B cell (primary cell): ENCODE results near the gene PLA2G4C. TPM values are rescaled to one million over a fixed set of nuclear protein-coding genes. Genes with fewer than 3 reads are reported as not detected.

Experiments
- ATAC-seq: fragments of 200-7000 bp; cut with Tn5 transposase; one replicate; pipeline ENCODE4 v1.10.0; 2021; ENCODE audit warnings: low read depth, mild to moderate bottlenecking, moderate number of reproducible peaks, moderate library complexity
- CTCF ChIA-PET: fragments of 350-600 bp; sonication (Branson Sonifier 250); formaldehyde crosslinking; loops from one replicate; lab custom pipeline; 2021; ENCODE audit warnings: antibody characterized with exemption, inconsistent platforms; lab: Charles Lee
- POLR2A ChIA-PET: fragments of 350-600 bp; sonication (Branson Sonifier 250); formaldehyde crosslinking; loops from one replicate; lab custom pipeline; 2021; ENCODE audit warnings: antibody characterized with exemption; lab: Charles Lee
- DNase-seq: peaks from one replicate; pipeline ENCODE4 v3.0.0; 2013
- H2AFZ ChIP-seq: 2 replicates; pipeline ENCODE4 v1.6.1; 2012; ENCODE audit warnings: mild to moderate bottlenecking, low read depth, low read length; ENCODE audit not compliant: insufficient read depth, poor library complexity, severe bottlenecking
- H3K27ac ChIP-seq, 2 donors: 1 replicate in 1 of 2; 2 replicates in 1 of 2; pipeline ENCODE4 v1.5.1; 2012 to 2013; ENCODE audit warnings: low read length in 2 of 2, mild to moderate bottlenecking in 2 of 2, moderate library complexity in 1 of 2
- H3K27me3 ChIP-seq, 4 experiments: fragments of 200-600 bp in 1 of 4; sonication (generic) in 1 of 4; replicated peaks in 1 of 4; 1 replicate in 2 of 4; 2 replicates in 2 of 4; pipeline versions ENCODE4 v1.6.1 to v1.7.0; 2013 to 2016; ENCODE audit warnings: low read length in 3 of 4, mild to moderate bottlenecking in 2 of 4, mixed read lengths in 1 of 4, moderate library complexity in 1 of 4; ENCODE audit not compliant: insufficient read depth in 4 of 4, control insufficient read depth in 3 of 4; ENCODE audit errors: control extremely low read depth in 1 of 4
- H3K36me3 ChIP-seq, 2 experiments: replicated peaks in 1 of 2; 1 replicate in 1 of 2; 2 replicates in 1 of 2; pipeline versions ENCODE4 v1.6.1 to v1.7.1; 2013; ENCODE audit warnings: low read length in 1 of 2; ENCODE audit not compliant: insufficient read depth in 2 of 2, control insufficient read depth in 1 of 2; ENCODE audit errors: control extremely low read depth in 1 of 2, extremely low read depth in 1 of 2
- H3K4me1 ChIP-seq, 2 donors: fragments of 200-600 bp in 1 of 2; sonication (generic) in 1 of 2; 1 replicate in 1 of 2; 2 replicates in 1 of 2; pipeline versions ENCODE4 v1.5.1 to v1.6.1; 2013 to 2017; ENCODE audit warnings: low read length in 2 of 2; ENCODE audit not compliant: control insufficient read depth in 2 of 2, insufficient read depth in 2 of 2
- H3K4me2 ChIP-seq: replicated peaks from 2 replicates; pipeline ENCODE3; 2012; ENCODE audit warnings: mild to moderate bottlenecking, low read depth, low read length; ENCODE audit not compliant: poor library complexity, severe bottlenecking
- H3K4me3 ChIP-seq, 5 experiments: fragments of 200-600 bp in 1 of 5; sonication (generic) in 1 of 5; 1 replicate in 3 of 5; 2 replicates in 2 of 5; pipeline versions ENCODE4 v1.5.1 to v1.7.0; 2011 to 2016; ENCODE audit warnings: low read length in 4 of 5, mild to moderate bottlenecking in 4 of 5, low read depth in 2 of 5, control low read depth in 1 of 5, moderate library complexity in 1 of 5; ENCODE audit not compliant: insufficient read depth in 1 of 5; ENCODE audit errors: control extremely low read depth in 1 of 5, extremely low read depth in 1 of 5
- H3K79me2 ChIP-seq: fragments of 200-600 bp; sonication (generic); one replicate; pipeline ENCODE4 v1.6.0; 2016; ENCODE audit warnings: low read length; ENCODE audit not compliant: control insufficient read depth, insufficient read depth
- H3K9ac ChIP-seq: fragments of 200-600 bp; sonication (generic); 2 replicates; pipeline ENCODE4 v1.6.1; 2017; ENCODE audit warnings: mild to moderate bottlenecking, low read length, moderate library complexity
- H3K9me3 ChIP-seq, 3 donors: one replicate each; pipeline versions ENCODE4 v1.6.1 to v1.7.1; 2013; ENCODE audit warnings: low read length in 2 of 3; ENCODE audit not compliant: control insufficient read depth in 2 of 3, insufficient read depth in 1 of 3; ENCODE audit errors: control extremely low read depth in 1 of 3
- H4K20me1 ChIP-seq: 2 replicates; pipeline ENCODE4 v1.6.0; 2012; ENCODE audit warnings: mild to moderate bottlenecking, low read length; ENCODE audit not compliant: insufficient read depth, control insufficient read depth, poor library complexity, severe bottlenecking
- H3K27ac Mint-ChIP-seq: one replicate; pipeline ENCODE4 v1.8.0; 2021; ENCODE audit warnings: mixed read lengths
- H3K27me3 Mint-ChIP-seq: one replicate; pipeline ENCODE4 v1.8.0; 2021; ENCODE audit warnings: mixed read lengths
- H3K4me1 Mint-ChIP-seq: one replicate; pipeline ENCODE4 v1.8.0; 2021; ENCODE audit warnings: mixed read lengths
- H3K4me3 Mint-ChIP-seq: one replicate; pipeline ENCODE4 v1.8.0; 2021; ENCODE audit warnings: mixed read lengths
- H3K9me3 Mint-ChIP-seq: one replicate; pipeline ENCODE4 v1.8.0; 2022; ENCODE audit warnings: mixed read lengths; ENCODE audit not compliant: insufficient read depth
- CTCF ChIP-seq: fragments of 200-600 bp; IDR thresholded peaks from one replicate; pipeline ENCODE4 v1.8.0; 2022; ENCODE audit warnings: antibody characterized with exemption, mild to moderate bottlenecking
- EZH2 ChIP-seq: IDR thresholded peaks from 2 replicates; pipeline ENCODE4 v1.6.1; 2012; ENCODE audit warnings: borderline replicate concordance, low read depth, mild to moderate bottlenecking, moderate library complexity, low read length; ENCODE audit not compliant: insufficient read depth, poor library complexity, severe bottlenecking
- WGBS: methylation state at CpG from one replicate; pipeline ENCODE4 v1.1.5; 2013; ENCODE audit warnings: missing lambda C conversion rate; ENCODE audit not compliant: insufficient coverage; 5-methylcytosine and 5-hydroxymethylcytosine counted together
- intact Hi-C: fragments of 100-400 bp; cut with micrococcal nuclease; formaldehyde crosslinking; loops from one replicate; pipeline ENCODE4 v1.10.0; 2022
- polyA plus RNA-seq: library from polyadenylated mRNA; depleted of rRNA; stranded (reverse); fragments of >200 nt; gene quantifications from 2 replicates; pipeline ENCODE4 v1.2.3, GENCODE V29; 2012
- total RNA-seq, 2 donors: library from RNA; stranded (reverse); fragments of 120-200 nt in 1 of 2; gene quantifications; 1 replicate in 1 of 2; 2 replicates in 1 of 2; pipeline versions ENCODE4 v1.2.3 to v1.2.4, GENCODE V29; 2013 to 2022

Gene PLA2G4C
- total and polyA plus RNA-seq, 2 donors (not counting 1 experiment from before 2014, with no cell fraction given): 11.1 to 12.3 TPM

- H3K9me3 ChIP-seq: no peaks in the 10 kb centered on the region
- WGBS: 98% methylated on average over 3 of the region's 4 CpGs
- ATAC-seq: no peak
- H3K4me3 Mint-ChIP-seq: no peak overlapping the region
- no peak overlapping the region for H3K27ac ChIP-seq
- TF ChIP-seq CTCF: no peak
- no peak for TF ChIP-seq EZH2
- ChIA-PET POLR2A (interaction anchor here (0.7 to 0.9 kb wide), 2 partner anchors 35 to 37 kb away, joined by 3 read pairs; partner anchors contain the start of gene PLA2G4C), CTCF (no interaction called here)
- no peaks in the 10 kb centered on the region for H3K4me1 Mint-ChIP-seq
- H3K79me2 ChIP-seq: no peaks in the 10 kb centered on the region
- no peaks in the 10 kb centered on the region for H3K27me3 Mint-ChIP-seq
- no peaks in the 10 kb centered on the region for H3K4me1 ChIP-seq
- no peak overlapping the region for H3K27ac Mint-ChIP-seq
- H3K9ac ChIP-seq: no peak overlapping the region
- H3K36me3 ChIP-seq: peaks cover 0 to 32% of the 10 kb centered on the region in 2 experiments
- H3K4me3 ChIP-seq: no peak overlapping the region
- DNase-seq: no peak
- intact Hi-C loops: no loop called here
- no peaks in the 10 kb centered on the region for H3K9me3 Mint-ChIP-seq
- H4K20me1 ChIP-seq: no peaks in the 10 kb centered on the region
- H3K27me3 ChIP-seq: no peaks in the 10 kb centered on the region
- no peak overlapping the region for H3K4me2 ChIP-seq
- H2AFZ ChIP-seq: no peak overlapping the region
These were observed 37.1 kb upstream of the PLA2G4C start for GRCh38 chr19:48147597-48148175.

- TF ChIP-seq CTCF (no peak), EZH2 (no peak)
- Histone ChIP-seq H3K36me3 (peaks cover 0 to 25% of the 10 kb centered on the region in 2 experiments), H3K27ac (no peak overlapping the region), H3K27me3 (no peaks in the 10 kb centered on the region), H3K9me3 (no peaks in the 10 kb centered on the region), H4K20me1 (no peaks in the 10 kb centered on the region), H3K9ac (no peak overlapping the region), H3K79me2 (no peaks in the 10 kb centered on the region), H3K4me1 (no peaks in the 10 kb centered on the region), H3K4me2 (no peak overlapping the region), H2AFZ (no peak overlapping the region), H3K4me3 (no peak overlapping the region)
- ChIA-PET POLR2A (no interaction called here), CTCF (no interaction called here)
- Mint-ChIP-seq H3K4me3 (no peak overlapping the region), H3K4me1 (no peaks in the 10 kb centered on the region), H3K27ac (no peak overlapping the region), H3K9me3 (no peaks in the 10 kb centered on the region), H3K27me3 (no peaks in the 10 kb centered on the region)
- intact Hi-C loops: no loop called here
- ATAC-seq: no peak
- no peak for DNase-seq
- WGBS: 98% methylated on average over 6 of the region's 6 CpGs
These were observed 28.4 kb upstream of the PLA2G4C start for GRCh38 chr19:48139053-48139452.
